Neuronal stem cell (in vitro differentiated cells): ENCODE results near the gene MOB1A.
A peak's percentile ranks its signal among the peaks of the same experiment; 100 is the strongest.

Source experiments
- DNase-seq: peaks from one replicate; pipeline ENCODE4 v3.0.0-alpha.2; 2013; ENCODE audit warnings: low spot score
- H2AFZ ChIP-seq: one replicate; pipeline ENCODE4 v1.6.1; 2013; ENCODE audit warnings: mild to moderate bottlenecking, low read length, inconsistent platforms
- H2AK5ac ChIP-seq: 2 replicates; pipeline ENCODE4 v1.6.1; 2013; ENCODE audit warnings: low read depth, mild to moderate bottlenecking, inconsistent platforms, low read length, moderate library complexity, mixed read lengths
- H2BK120ac ChIP-seq: 2 replicates; pipeline ENCODE4 v1.6.1; 2013; ENCODE audit warnings: low read depth, mild to moderate bottlenecking, inconsistent platforms, low read length, moderate library complexity, mixed read lengths
- H2BK12ac ChIP-seq: one replicate; pipeline ENCODE4 v1.6.1; 2013; ENCODE audit warnings: low read length, inconsistent platforms
- H2BK15ac ChIP-seq: 2 replicates; pipeline ENCODE4 v1.6.1; 2013; ENCODE audit warnings: mild to moderate bottlenecking, low read length, inconsistent platforms, mixed read lengths
- H2BK5ac ChIP-seq: one replicate; pipeline ENCODE4 v1.6.1; 2013; ENCODE audit warnings: inconsistent platforms, mild to moderate bottlenecking, low read length, moderate library complexity
- H3K14ac ChIP-seq: one replicate; pipeline ENCODE4 v1.6.1; 2013; ENCODE audit warnings: low read length, inconsistent platforms
- H3K18ac ChIP-seq: 2 replicates; pipeline ENCODE4 v1.6.1; 2013; ENCODE audit warnings: low read length, inconsistent platforms
- H3K23ac ChIP-seq: 2 replicates; pipeline ENCODE4 v1.6.1; 2013; ENCODE audit warnings: low read depth, mild to moderate bottlenecking, mixed read lengths, low read length, inconsistent platforms; ENCODE audit not compliant: poor library complexity
- H3K27ac ChIP-seq: replicated peaks from 3 replicates; pipeline ENCODE4 v1.5.1; 2013; ENCODE audit warnings: low read length, inconsistent platforms
- H3K27me3 ChIP-seq, 3 experiments: 2 replicates each; pipeline ENCODE4 v1.6.1; 2013; ENCODE audit warnings: low read length in 3 of 3, mild to moderate bottlenecking in 2 of 3, inconsistent platforms in 1 of 3, low read depth in 1 of 3, mixed read lengths in 1 of 3, moderate library complexity in 1 of 3; ENCODE audit not compliant: control insufficient read depth in 3 of 3, insufficient read depth in 3 of 3
- H3K36me3 ChIP-seq, 2 donors: replicated peaks in 1 of 2; 2 replicates each; pipeline ENCODE4 v1.6.1; 2013; ENCODE audit warnings: low read length in 2 of 2; ENCODE audit not compliant: control insufficient read depth in 2 of 2, insufficient read depth in 2 of 2
- H3K4ac ChIP-seq: 2 replicates; pipeline ENCODE4 v1.6.1; 2013; ENCODE audit warnings: inconsistent platforms, mild to moderate bottlenecking, low read length, moderate library complexity
- H3K4me1 ChIP-seq, 2 donors: 1 replicate in 1 of 2; 2 replicates in 1 of 2; pipeline ENCODE4 v1.6.1; 2013; ENCODE audit warnings: low read length in 2 of 2, low read depth in 1 of 2; ENCODE audit not compliant: control insufficient read depth in 2 of 2, insufficient read depth in 1 of 2
- H3K4me2 ChIP-seq: one replicate; pipeline ENCODE4 v1.6.1; 2013; ENCODE audit warnings: mild to moderate bottlenecking, low read length, inconsistent platforms; ENCODE audit not compliant: insufficient read depth, poor library complexity, severe bottlenecking
- H3K4me3 ChIP-seq, 2 donors: 2 replicates each; pipeline ENCODE4 v1.5.1; 2013; ENCODE audit warnings: low read length in 2 of 2, mild to moderate bottlenecking in 2 of 2, inconsistent platforms in 1 of 2, moderate library complexity in 1 of 2
- H3K79me1 ChIP-seq: one replicate; pipeline ENCODE4 v1.6.1; 2013; ENCODE audit warnings: low read depth, mild to moderate bottlenecking, inconsistent platforms, low read length, moderate library complexity
- H3K9ac ChIP-seq: one replicate; pipeline ENCODE4 v1.6.1; 2013; ENCODE audit warnings: mild to moderate bottlenecking, low read depth, low read length, inconsistent platforms; ENCODE audit not compliant: poor library complexity
- H3K9me3 ChIP-seq, 2 donors: replicated peaks in 1 of 2; 2 replicates each; pipeline versions ENCODE3 to v1.6.1; 2013; ENCODE audit warnings: low read length in 2 of 2, mild to moderate bottlenecking in 2 of 2, inconsistent platforms in 1 of 2, low read depth in 1 of 2, mixed read lengths in 1 of 2, moderate library complexity in 1 of 2; ENCODE audit not compliant: control insufficient read depth in 2 of 2, insufficient read depth in 1 of 2
- H4K8ac ChIP-seq: one replicate; pipeline ENCODE4 v1.6.1; 2013; ENCODE audit warnings: low read depth, mild to moderate bottlenecking, inconsistent platforms, low read length, moderate library complexity
- H4K91ac ChIP-seq: one replicate; pipeline ENCODE4 v1.6.1; 2013; ENCODE audit warnings: low read length, low read depth, mild to moderate bottlenecking, inconsistent platforms; ENCODE audit not compliant: poor library complexity
- WGBS, 2 donors: extraction: QIAGEN DNeasy Blood & Tissue Kit; methylation state at CpG; one replicate each; pipeline ENCODE4 v1.1.7; 2013; ENCODE audit warnings: missing lambda C conversion rate in 2 of 2, mixed read lengths in 1 of 2; ENCODE audit not compliant: insufficient read length in 2 of 2, insufficient replicate concordance in 1 of 2; ENCODE audit errors: extremely low coverage in 2 of 2; 5-methylcytosine and 5-hydroxymethylcytosine counted together

MOB1A gene

GRCh38 chr2:74199275-74199701, 20.6 kb upstream of the MOB1A start:
- DNase-seq = no peak
- no peak overlapping the region for H3K14ac ChIP-seq
- H2BK15ac ChIP-seq = no peak overlapping the region
- no peaks in the 10 kb centered on the region for H3K79me1 ChIP-seq
- H2BK5ac ChIP-seq = no peak overlapping the region
- H2BK12ac ChIP-seq = no peak overlapping the region
- WGBS, 2 donors = no CpG with 5 or more reads among the region's 20 CpGs
- no peak overlapping the region for H2BK120ac ChIP-seq
- no peak overlapping the region for H3K18ac ChIP-seq
- peaks cover 0 to 33% of the 10 kb centered on the region in 2 donors for H3K36me3 ChIP-seq
- no peak overlapping the region for H3K4ac ChIP-seq
- H3K27ac ChIP-seq = no peak overlapping the region
- peaks cover 2 to 3% of the 10 kb centered on the region in 2 donors for H3K4me1 ChIP-seq
- H4K8ac ChIP-seq = no peak overlapping the region
- peak overlapping the region; percentile 74 for H3K9ac ChIP-seq
- H3K27me3 ChIP-seq = peaks cover 0 to 3% (median 0%) of the 10 kb centered on the region in 3 experiments
- peak overlapping the region; percentile 94 to 98 for H3K4me3 ChIP-seq
- no peak overlapping the region for H2AK5ac ChIP-seq
- H3K4me2 ChIP-seq = peak overlapping the region; percentile 98
- H3K9me3 ChIP-seq = no peaks in the 10 kb centered on the region
- no peak overlapping the region for H3K23ac ChIP-seq
- peak overlapping the region; percentile 97 for H2AFZ ChIP-seq
- no peak overlapping the region for H4K91ac ChIP-seq

GRCh38 chr2:74198461-74199274, 20.0 kb upstream of the MOB1A start, which contains the start of gene MTHFD2:
MTHFD2 (plus strand) TSS chr2:74198615; CDS start chr2:74198642, 27 bp downstream.
- Histone ChIP-seq H3K18ac (peak within 1 kb of the TSS; percentile 96), H3K27me3 (peaks cover 0 to 3% (median 0%) of the 10 kb centered on the region in 3 experiments), H3K9ac (peak within 1 kb of the TSS; percentile 96), H4K8ac (peak within 1 kb of the TSS; percentile 70), H3K9me3 (no peaks in the 10 kb centered on the region), H2AK5ac (peak within 1 kb of the TSS; percentile 92), H3K27ac (peak within 1 kb of the TSS; percentile 96), H3K14ac (peak within 1 kb of the TSS; percentile 59), H2BK12ac (no peak within 1 kb of the TSS), H3K36me3 (peaks cover 0 to 28% of the 10 kb centered on the region in 2 donors), H2BK15ac (peak within 1 kb of the TSS; percentile 96), H2BK120ac (peak within 1 kb of the TSS; percentile 76), H3K79me1 (no peaks in the 10 kb centered on the region), H4K91ac (peak within 1 kb of the TSS; percentile 87), H3K23ac (peak within 1 kb of the TSS; percentile 97), H3K4ac (peak within 1 kb of the TSS; percentile 66), H3K4me1 (peaks cover 2 to 3% of the 10 kb centered on the region in 2 donors), H3K4me2 (peak within 1 kb of the TSS; percentile 98), H2BK5ac (peak within 1 kb of the TSS; percentile 99), H3K4me3 (peak within 1 kb of the TSS; percentile 94 to 98), H2AFZ (peak within 1 kb of the TSS; percentile 97)
- no CpG with 5 or more reads among the region's 96 CpGs for WGBS, 2 donors
- DNase-seq = peak; percentile 86

- Histone ChIP-seq H2AK5ac (no peak overlapping the region), H3K36me3 (peaks cover 0 to 22% of the 10 kb centered on the region in 2 donors), H3K14ac (no peak overlapping the region), H2BK12ac (no peak overlapping the region), H3K4me2 (peak overlapping the region; percentile 98), H3K4me3 (peak overlapping the region; percentile 27 to 94), H3K18ac (no peak overlapping the region), H2BK15ac (no peak overlapping the region), H3K9me3 (no peaks in the 10 kb centered on the region), H2AFZ (peak overlapping the region; percentile 97), H4K91ac (no peak overlapping the region), H3K4ac (no peak overlapping the region), H3K27ac (no peak overlapping the region), H4K8ac (no peak overlapping the region), H2BK5ac (peak overlapping the region; percentile 99), H3K79me1 (no peaks in the 10 kb centered on the region), H3K4me1 (peaks cover 2 to 3% of the 10 kb centered on the region in 2 donors), H3K9ac (no peak overlapping the region), H3K27me3 (peaks cover 0 to 3% (median 0%) of the 10 kb centered on the region in 3 experiments), H3K23ac (peak overlapping the region; percentile 97), H2BK120ac (no peak overlapping the region)
- WGBS, 2 donors = no CpG with 5 or more reads among the region's 18 CpGs
- DNase-seq = no peak
These were observed 19.4 kb upstream of the MOB1A start for GRCh38 chr2:74198023-74198460.

- no peaks in the 10 kb centered on the region for H3K79me1 ChIP-seq
- H3K27ac ChIP-seq = no peak overlapping the region
- no peak overlapping the region for H3K23ac ChIP-seq
- H3K9me3 ChIP-seq = no peaks in the 10 kb centered on the region
- H3K4me2 ChIP-seq = no peak overlapping the region
- no peak overlapping the region for H2AK5ac ChIP-seq
- no peak overlapping the region for H3K4me3 ChIP-seq
- H3K9ac ChIP-seq = no peak overlapping the region
- no peak overlapping the region for H2BK15ac ChIP-seq
- no peak overlapping the region for H2BK12ac ChIP-seq
- H2BK120ac ChIP-seq = no peak overlapping the region
- H3K4me1 ChIP-seq = peaks cover 3 to 6% of the 10 kb centered on the region in 2 donors
- peaks cover 0 to 3% (median 0%) of the 10 kb centered on the region in 3 experiments for H3K27me3 ChIP-seq
- no CpG with 5 or more reads among the region's 4 CpGs for whole genome bisulfite sequencing, 2 donors
- H2AFZ ChIP-seq = no peak overlapping the region
- no peak for DNase-seq
- H4K8ac ChIP-seq = no peak overlapping the region
- peaks cover 0 to 12% of the 10 kb centered on the region in 2 donors for H3K36me3 ChIP-seq
- H3K18ac ChIP-seq = no peak overlapping the region
- no peak overlapping the region for H3K4ac ChIP-seq
- H2BK5ac ChIP-seq = no peak overlapping the region
- H4K91ac ChIP-seq = no peak overlapping the region
- H3K14ac ChIP-seq = no peak overlapping the region
These were observed 18.4 kb upstream of the MOB1A start for GRCh38 chr2:74197049-74197448.
